ENCODE data around the gene USP7.

DNA sequence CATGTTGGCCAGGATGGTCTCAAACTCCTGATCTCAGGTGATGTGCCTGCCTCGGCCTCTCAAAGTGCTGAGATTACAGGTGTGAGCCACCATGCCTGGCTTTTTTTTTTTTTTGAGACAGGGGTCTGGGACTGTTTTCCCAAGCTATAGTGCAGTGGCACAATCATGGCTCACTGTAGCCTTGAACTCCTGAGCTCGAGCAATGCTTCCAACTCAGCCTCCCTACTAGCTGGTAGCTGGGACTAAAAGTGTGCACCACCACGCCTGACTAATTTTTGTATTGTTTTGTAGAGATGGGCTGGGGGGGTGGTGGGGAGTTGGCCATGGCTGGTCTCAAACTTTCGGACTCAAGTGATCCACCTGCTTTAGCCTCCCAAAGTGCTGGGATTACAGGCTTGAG, 36.1 kb upstream of the USP7 start:
- no peak for TF ChIP-seq EZH2 (IDR thresholded peaks at IDR 0.05; ENCODE audit: insufficient read depth, low read length)
- TF ChIP-seq, protein P1, sequence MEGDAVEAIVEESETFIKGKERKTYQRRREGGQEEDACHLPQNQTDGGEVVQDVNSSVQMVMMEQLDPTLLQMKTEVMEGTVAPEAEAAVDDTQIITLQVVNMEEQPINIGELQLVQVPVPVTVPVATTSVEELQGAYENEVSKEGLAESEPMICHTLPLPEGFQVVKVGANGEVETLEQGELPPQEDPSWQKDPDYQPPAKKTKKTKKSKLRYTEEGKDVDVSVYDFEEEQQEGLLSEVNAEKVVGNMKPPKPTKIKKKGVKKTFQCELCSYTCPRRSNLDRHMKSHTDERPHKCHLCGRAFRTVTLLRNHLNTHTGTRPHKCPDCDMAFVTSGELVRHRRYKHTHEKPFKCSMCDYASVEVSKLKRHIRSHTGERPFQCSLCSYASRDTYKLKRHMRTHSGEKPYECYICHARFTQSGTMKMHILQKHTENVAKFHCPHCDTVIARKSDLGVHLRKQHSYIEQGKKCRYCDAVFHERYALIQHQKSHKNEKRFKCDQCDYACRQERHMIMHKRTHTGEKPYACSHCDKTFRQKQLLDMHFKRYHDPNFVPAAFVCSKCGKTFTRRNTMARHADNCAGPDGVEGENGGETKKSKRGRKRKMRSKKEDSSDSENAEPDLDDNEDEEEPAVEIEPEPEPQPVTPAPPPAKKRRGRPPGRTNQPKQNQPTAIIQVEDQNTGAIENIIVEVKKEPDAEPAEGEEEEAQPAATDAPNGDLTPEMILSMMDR (IDR thresholded peaks at IDR 0.05; ENCODE audit: insufficient read depth, low read depth, low read length): no peak

Measured in astrocyte (in vitro differentiated cells and primary cell).